Measurements from ENCODE around the gene IGSF6.

DNA sequence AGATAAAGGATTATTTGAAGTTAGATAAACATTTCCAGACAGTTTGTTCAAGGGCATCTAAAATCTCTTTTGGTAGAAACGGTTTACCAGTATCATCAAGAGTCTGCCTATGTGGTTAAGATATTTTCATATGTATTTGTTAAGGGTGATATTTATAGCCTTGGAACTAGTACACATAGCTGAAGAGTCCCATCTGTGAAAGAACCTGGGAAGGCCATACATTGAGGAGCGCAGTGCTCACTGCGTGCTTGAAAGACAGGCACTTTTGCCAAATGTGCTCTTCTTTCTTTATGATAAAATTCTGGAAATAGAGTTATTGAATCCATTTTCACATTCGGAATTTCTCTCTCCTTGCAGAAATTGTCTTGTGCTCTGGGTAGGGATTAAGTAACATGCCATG lies 7.7 kb downstream of the IGSF6 start:
- TF ChIP-seq, protein P1, sequence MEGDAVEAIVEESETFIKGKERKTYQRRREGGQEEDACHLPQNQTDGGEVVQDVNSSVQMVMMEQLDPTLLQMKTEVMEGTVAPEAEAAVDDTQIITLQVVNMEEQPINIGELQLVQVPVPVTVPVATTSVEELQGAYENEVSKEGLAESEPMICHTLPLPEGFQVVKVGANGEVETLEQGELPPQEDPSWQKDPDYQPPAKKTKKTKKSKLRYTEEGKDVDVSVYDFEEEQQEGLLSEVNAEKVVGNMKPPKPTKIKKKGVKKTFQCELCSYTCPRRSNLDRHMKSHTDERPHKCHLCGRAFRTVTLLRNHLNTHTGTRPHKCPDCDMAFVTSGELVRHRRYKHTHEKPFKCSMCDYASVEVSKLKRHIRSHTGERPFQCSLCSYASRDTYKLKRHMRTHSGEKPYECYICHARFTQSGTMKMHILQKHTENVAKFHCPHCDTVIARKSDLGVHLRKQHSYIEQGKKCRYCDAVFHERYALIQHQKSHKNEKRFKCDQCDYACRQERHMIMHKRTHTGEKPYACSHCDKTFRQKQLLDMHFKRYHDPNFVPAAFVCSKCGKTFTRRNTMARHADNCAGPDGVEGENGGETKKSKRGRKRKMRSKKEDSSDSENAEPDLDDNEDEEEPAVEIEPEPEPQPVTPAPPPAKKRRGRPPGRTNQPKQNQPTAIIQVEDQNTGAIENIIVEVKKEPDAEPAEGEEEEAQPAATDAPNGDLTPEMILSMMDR (IDR thresholded peaks at IDR 0.05): no peak
- TF ChIP-seq MAFK (IDR thresholded peaks at IDR 0.05; ENCODE audit: partially characterized antibody): no peak
- TF ChIP-seq, protein P2, sequence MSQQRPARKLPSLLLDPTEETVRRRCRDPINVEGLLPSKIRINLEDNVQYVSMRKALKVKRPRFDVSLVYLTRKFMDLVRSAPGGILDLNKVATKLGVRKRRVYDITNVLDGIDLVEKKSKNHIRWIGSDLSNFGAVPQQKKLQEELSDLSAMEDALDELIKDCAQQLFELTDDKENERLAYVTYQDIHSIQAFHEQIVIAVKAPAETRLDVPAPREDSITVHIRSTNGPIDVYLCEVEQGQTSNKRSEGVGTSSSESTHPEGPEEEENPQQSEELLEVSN (IDR thresholded peaks at IDR 0.05; ENCODE audit: borderline replicate concordance, low read depth): no peak
